Osteoblast (primary cell): Measurements from ENCODE around the gene F2RL3. TPM values are rescaled to one million over a fixed set of nuclear protein-coding genes. Genes with fewer than 3 reads are reported as not detected.
A peak's percentile ranks its signal among the peaks of the same experiment; 100 is the strongest.

Experiments used
- DNase-seq: peaks from one replicate; pipeline ENCODE4 v3.0.0; 2011; ENCODE audit warnings: low spot score, mixed read lengths; ENCODE audit not compliant: insufficient read length; ENCODE audit errors: missing footprints
- H2AFZ ChIP-seq: 2 replicates; pipeline ENCODE4 v1.6.0; 2011; ENCODE audit warnings: mild to moderate bottlenecking, low read length
- H3K27ac ChIP-seq: 2 replicates; pipeline ENCODE4 v1.5.1; 2011; ENCODE audit warnings: mild to moderate bottlenecking, low read depth, low read length, moderate library complexity
- H3K27me3 ChIP-seq: 2 replicates; pipeline ENCODE4 v1.6.0; 2012; ENCODE audit warnings: mild to moderate bottlenecking, control low read depth, inconsistent platforms, low read length, moderate library complexity; ENCODE audit not compliant: insufficient read depth
- H3K36me3 ChIP-seq: 2 replicates; pipeline ENCODE4 v1.5.1; 2011; ENCODE audit warnings: mild to moderate bottlenecking, low read length, control low read depth, moderate library complexity; ENCODE audit not compliant: insufficient read depth
- H3K4me1 ChIP-seq: 2 replicates; pipeline ENCODE4 v1.5.1; 2011; ENCODE audit warnings: mild to moderate bottlenecking, low read length, control low read depth, moderate library complexity; ENCODE audit not compliant: insufficient read depth
- H3K4me2 ChIP-seq: 2 replicates; pipeline ENCODE4 v1.6.0; 2011; ENCODE audit warnings: mild to moderate bottlenecking, low read length; ENCODE audit not compliant: insufficient read depth
- H3K4me3 ChIP-seq: fragments of 200-600 bp; sonication (generic); 3 replicates; pipeline ENCODE4 v1.5.1; 2012; ENCODE audit warnings: mild to moderate bottlenecking, low read length, inconsistent platforms; ENCODE audit not compliant: insufficient read depth
- H3K79me2 ChIP-seq: 2 replicates; pipeline ENCODE4 v1.6.0; 2012; ENCODE audit warnings: mild to moderate bottlenecking, low read length, control low read depth, inconsistent platforms; ENCODE audit not compliant: insufficient read depth
- H3K9me3 ChIP-seq: 2 replicates; pipeline ENCODE4 v1.5.1; 2011; ENCODE audit warnings: low read depth, low read length, control low read depth
- H4K20me1 ChIP-seq: 2 replicates; pipeline ENCODE4 v1.6.0; 2012; ENCODE audit warnings: mild to moderate bottlenecking, low read length, control low read depth; ENCODE audit not compliant: insufficient read depth
- CTCF ChIP-seq: IDR thresholded peaks from 2 replicates; pipeline ENCODE4 v1.5.1; 2011; ENCODE audit warnings: mild to moderate bottlenecking, low read depth, low read length, moderate library complexity; ENCODE audit errors: extremely low read depth
- total RNA-seq: library from RNA; depleted of rRNA; stranded (reverse); fragments of >200 nt; gene quantifications from 2 replicates; pipeline ENCODE4 v1.2.3, GENCODE V29; 2012

The F2RL3 gene
- total RNA-seq, 1 donor, result under 0.01 TPM

- Histone ChIP-seq H3K36me3 (peaks cover 56% of the 10 kb centered on the region), H4K20me1 (peaks cover 27% of the 10 kb centered on the region)
These were observed 19.3 kb upstream of the F2RL3 start for GRCh38 chr19:16869331-16869972.

GRCh38 chr19:16871871-16872270 is 16.9 kb upstream of the F2RL3 start:
- Histone ChIP-seq H2AFZ (no peak overlapping the region), H3K27ac (no peak overlapping the region), H3K4me1 (no peaks in the 10 kb centered on the region), H3K79me2 (peaks cover 18% of the 10 kb centered on the region), H3K9me3 (no peaks in the 10 kb centered on the region), H3K4me2 (no peak overlapping the region), H3K27me3 (no peaks in the 10 kb centered on the region), H4K20me1 (peaks cover 48% of the 10 kb centered on the region), H3K4me3 (no peak overlapping the region), H3K36me3 (peaks cover 48% of the 10 kb centered on the region)
- no peak for TF ChIP-seq CTCF
- DNase-seq, result peak; percentile 22

More at GRCh38 chr19:16869331-16869972, 19.3 kb upstream of the F2RL3 start:
- no peaks in the 10 kb centered on the region for H3K4me1 ChIP-seq
- H3K27ac ChIP-seq, result no peak overlapping the region
- no peak for TF ChIP-seq CTCF
- H3K79me2 ChIP-seq, result peaks cover 9% of the 10 kb centered on the region
- no peaks in the 10 kb centered on the region for H3K27me3 ChIP-seq
- H3K4me2 ChIP-seq, result no peak overlapping the region
- no peak overlapping the region for H3K4me3 ChIP-seq
- H2AFZ ChIP-seq, result no peak overlapping the region
- H3K9me3 ChIP-seq, result no peaks in the 10 kb centered on the region
- peak; percentile 48 for DNase-seq

GRCh38 chr19:16872728-16873127 is 16.1 kb upstream of the F2RL3 start:
- H3K4me1 ChIP-seq, result peaks cover 3% of the 10 kb centered on the region
- peaks cover 51% of the 10 kb centered on the region for H4K20me1 ChIP-seq
- H3K9me3 ChIP-seq, result no peaks in the 10 kb centered on the region
- DNase-seq, result peak; percentile 45
- no peak overlapping the region for H2AFZ ChIP-seq
- H3K79me2 ChIP-seq, result peaks cover 18% of the 10 kb centered on the region
- no peak for TF ChIP-seq CTCF
- H3K36me3 ChIP-seq, result peaks cover 49% of the 10 kb centered on the region
- H3K27me3 ChIP-seq, result no peaks in the 10 kb centered on the region
- H3K27ac ChIP-seq, result no peak overlapping the region
- no peak overlapping the region for H3K4me3 ChIP-seq
- H3K4me2 ChIP-seq, result no peak overlapping the region

GRCh38 chr19:16873594-16873993 is 15.2 kb upstream of the F2RL3 start:
- peaks cover 50% of the 10 kb centered on the region for H3K36me3 ChIP-seq
- H4K20me1 ChIP-seq, result peaks cover 44% of the 10 kb centered on the region
- no peak for DNase-seq
- H3K4me3 ChIP-seq, result no peak overlapping the region
- H3K4me1 ChIP-seq, result peaks cover 3% of the 10 kb centered on the region
- no peaks in the 10 kb centered on the region for H3K9me3 ChIP-seq
- no peaks in the 10 kb centered on the region for H3K27me3 ChIP-seq
- H3K4me2 ChIP-seq, result no peak overlapping the region
- no peak overlapping the region for H2AFZ ChIP-seq
- H3K27ac ChIP-seq, result no peak overlapping the region
- no peak for TF ChIP-seq CTCF
- H3K79me2 ChIP-seq, result peaks cover 18% of the 10 kb centered on the region
